ENCODE data around the gene KDM8.

KDM8 gene

DNA sequence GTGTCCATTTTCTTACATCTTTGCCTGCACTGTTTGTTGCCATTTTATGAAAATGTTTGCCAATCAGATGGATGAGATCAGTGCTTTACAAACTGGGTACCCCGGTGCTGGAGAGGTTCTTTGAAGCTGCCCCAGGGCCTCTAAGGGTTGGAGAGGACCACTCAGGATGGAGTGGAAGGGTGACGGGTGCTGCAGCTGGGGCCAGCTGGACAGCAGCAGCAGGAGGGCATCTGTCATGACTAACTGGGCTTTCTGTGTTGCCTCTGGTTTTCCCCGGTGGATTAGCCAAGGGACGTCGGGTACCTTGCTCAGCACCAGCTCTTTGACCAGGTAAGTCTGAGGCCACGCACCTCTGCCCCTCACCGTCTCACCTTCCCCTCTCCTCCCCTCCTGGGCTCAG is 12.3 kb downstream of the KDM8 start:
- DNase-seq (ENCODE audit: low read depth in 2 of 2) = no peak

DNA sequence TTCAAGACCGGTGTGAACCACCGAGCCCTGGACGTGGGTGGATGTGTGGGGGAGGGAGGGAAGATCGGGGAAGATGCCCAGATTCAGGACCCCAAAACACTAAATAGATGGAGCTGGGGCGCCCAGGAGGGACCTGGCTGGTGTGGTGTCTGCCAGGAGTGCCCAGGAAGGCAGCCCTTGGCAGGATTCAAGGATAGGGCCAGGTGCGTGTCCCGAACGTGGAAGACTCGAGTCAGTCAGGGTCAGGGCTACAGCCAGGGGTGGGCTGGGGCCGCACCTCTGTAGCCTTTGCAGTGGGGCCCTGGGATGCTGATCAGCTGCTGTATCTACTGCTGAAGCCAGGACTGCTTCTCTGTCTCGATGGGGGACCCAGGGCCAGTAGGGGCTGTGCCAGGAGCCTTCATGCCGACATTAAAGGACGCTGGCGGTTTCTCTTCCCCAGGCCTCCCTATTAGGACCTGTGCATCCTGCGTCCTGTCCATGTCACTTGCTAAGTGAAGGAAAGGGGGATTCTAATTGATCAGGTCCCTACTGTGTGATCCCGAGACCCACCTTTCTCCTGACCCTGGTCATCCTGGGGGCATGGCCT is 13.1 kb downstream of the KDM8 start:
- no peak for DNase-seq (ENCODE audit: low read depth in 2 of 2)

DNA sequence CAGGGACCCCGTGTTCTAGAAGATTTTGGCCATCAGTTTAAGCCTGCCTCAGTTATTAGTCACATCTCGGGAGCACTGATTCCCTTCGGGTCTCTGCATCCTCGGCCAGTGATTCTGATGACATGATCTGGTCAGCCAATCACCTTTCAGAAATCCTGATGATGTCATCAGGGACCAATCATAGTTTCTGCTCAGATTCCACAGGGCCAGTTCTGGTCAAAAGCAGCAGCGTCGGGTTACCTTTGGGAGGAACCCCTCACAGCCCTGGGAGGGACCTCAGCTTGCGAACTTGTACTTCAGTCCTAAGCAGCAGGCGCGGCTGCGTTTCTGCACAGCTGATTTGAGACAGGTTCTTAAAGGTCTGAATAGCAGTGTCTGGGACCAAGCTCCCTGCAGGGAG is 13.9 kb downstream of the KDM8 start:
- DNase-seq (ENCODE audit: low read depth in 2 of 2) = no peak

DNA sequence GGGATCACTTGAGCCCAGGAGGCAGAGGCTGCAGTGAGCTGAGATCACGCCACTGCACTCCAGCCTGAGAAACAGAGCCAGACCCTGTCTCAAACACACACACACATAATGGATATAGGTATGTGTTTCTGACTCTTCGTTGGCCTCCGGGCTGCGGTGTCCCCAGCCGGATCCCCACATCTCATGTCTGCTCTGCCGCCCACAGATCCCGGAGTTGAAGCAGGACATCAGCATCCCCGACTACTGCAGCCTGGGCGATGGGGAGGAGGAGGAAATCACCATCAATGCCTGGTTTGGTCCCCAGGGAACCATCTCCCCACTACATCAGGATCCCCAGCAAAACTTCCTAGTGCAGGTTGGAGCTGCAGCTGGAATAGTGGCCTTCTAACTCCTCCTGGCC is 15.4 kb downstream of the KDM8 start:
- no peak for DNase-seq (ENCODE audit: low read depth in 2 of 2)

- DNase-seq (ENCODE audit: low read depth in 2 of 2) = no peak
Observed at GRCh38 chr16:27219161-27219560, 15.8 kb downstream of the KDM8 start.

DNA sequence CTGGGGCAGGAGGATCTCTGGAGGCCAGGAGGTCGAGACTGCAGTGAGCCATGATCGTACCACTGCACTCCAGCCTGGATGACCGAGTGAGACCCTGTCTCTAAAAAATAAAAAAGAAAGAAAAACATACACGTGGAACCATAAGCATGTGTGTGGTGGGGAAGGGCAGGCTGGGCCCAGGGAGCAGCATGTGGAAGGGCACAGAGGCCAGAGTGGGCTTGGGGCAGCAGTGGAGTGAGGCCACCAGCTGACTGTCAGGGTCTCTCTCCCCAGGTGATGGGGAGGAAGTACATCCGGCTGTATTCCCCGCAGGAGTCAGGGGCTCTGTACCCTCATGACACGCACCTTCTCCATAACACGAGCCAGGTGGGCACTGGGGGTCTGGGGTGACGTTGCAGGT is 16.8 kb downstream of the KDM8 start:
- DNase-seq (ENCODE audit: low read depth in 2 of 2) = no peak

- no peak for DNase-seq (ENCODE audit: low read depth in 2 of 2)
Observed at GRCh38 chr16:27220527-27220926, 17.2 kb downstream of the KDM8 start.

GRCh38 chr16:27220991-27221390 is 17.7 kb downstream of the KDM8 start:
- no peak for DNase-seq (ENCODE audit: low read depth in 2 of 2)

GRCh38 chr16:27221576-27222248 is 18.4 kb downstream of the KDM8 start:
- no peak for DNase-seq (ENCODE audit: low read depth in 2 of 2)

DNA sequence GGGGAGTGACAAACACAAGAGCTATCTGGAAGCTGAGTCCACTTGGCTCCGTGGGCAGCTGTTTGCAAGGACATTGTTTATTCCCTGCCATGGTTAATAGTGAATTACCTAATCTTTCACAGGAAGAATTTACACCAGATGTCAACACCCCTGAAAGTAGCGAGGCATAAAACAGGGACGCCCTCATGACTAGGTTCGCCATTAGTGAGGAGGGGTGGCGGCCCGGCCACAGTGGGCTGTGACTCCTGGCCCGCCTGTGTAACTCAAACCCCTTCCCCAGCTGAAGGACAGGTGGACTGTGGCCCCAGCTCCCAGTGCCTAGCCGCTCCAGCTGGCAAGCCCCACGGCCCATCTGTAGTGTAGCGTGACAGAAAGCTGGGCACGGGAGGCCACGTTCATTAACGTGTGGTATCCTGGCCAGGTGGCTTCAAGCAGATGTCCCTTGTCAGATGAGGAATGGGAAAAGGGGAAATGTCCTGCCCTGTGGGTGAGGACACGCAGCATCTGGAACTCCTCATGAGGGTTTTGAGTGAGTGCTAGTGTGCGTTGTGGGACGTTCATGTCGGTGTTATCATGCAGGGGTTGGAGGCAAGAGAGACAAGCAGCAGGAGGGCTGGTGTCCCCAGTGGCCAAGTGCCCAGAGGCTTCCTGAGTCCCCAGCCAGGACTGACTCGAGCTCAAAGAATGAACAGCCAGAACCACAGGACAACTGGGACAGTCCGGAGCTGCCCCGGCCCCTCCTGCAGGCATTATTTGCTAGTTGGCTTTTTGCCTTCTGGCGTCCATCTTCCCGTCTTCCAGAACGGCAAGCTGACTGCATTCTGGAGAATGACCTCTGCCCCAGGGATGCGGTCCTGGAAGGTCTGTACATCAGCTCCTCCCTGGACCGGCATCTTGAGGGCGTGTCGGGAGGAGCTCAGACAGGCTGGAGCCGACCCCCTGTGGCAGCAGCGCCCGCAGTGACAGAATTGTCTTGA is 19.2 kb downstream of the KDM8 start:
- no peak for DNase-seq (ENCODE audit: low read depth in 2 of 2)

- no peak for DNase-seq (ENCODE audit: low read depth in 2 of 2)
Observed at GRCh38 chr16:27223226-27223610, 19.9 kb downstream of the KDM8 start.

DNA sequence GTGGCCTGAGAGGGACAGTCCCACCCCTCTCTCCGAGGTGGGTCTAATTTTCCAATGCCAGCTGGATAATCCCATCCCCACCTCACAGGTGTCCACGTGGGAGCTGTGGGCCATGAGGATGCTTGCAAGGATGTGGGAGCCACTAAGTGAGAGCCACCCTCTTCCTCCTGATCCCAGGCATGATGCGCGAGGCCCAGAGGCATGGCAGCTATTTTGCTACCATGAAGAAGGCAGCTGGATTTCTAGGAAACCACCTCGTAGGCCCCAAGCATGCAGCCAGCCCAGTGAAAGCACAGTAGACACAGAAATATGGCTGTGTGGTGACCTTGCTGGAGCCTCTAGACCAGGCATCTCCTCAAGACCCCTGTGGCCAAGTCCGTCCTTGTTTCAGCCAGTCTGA is 20.4 kb downstream of the KDM8 start:
- no peak for DNase-seq (ENCODE audit: low read depth in 2 of 2)

- DNase-seq (ENCODE audit: low read depth in 2 of 2) = no peak
Observed at GRCh38 chr16:27224271-27224737, 21.0 kb downstream of the KDM8 start.

GRCh38 chr16:27224741-27225300 is 21.5 kb downstream of the KDM8 start:
- DNase-seq (ENCODE audit: low read depth in 2 of 2) = no peak

- DNase-seq (ENCODE audit: low read depth in 2 of 2) = no peak
Observed at GRCh38 chr16:27225536-27226360, 22.4 kb downstream of the KDM8 start.

DNA sequence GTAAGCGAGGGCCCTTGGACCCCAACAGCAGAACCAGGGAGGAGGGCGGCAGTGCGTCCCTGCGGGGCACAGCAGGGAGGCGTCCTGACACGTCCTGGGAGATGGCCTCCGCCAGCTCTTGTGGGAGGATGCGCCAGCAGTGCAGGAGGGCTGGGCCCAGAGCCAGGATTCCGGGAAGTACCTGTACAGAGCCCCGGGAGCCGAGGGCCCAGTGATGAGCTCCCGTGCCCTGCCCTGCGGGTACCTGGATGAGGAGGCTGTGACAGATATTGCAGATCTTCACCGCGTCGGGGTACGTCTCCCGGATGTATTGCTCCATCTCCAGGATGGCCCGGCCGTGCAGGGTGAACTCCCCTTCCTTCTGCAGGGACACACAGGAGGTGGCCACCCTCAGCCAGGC is 23.1 kb downstream of the KDM8 start:
- no peak for DNase-seq (ENCODE audit: low read depth in 2 of 2)

- DNase-seq (ENCODE audit: low read depth in 2 of 2) = no peak
Observed at GRCh38 chr16:27226976-27227705, 23.8 kb downstream of the KDM8 start.

GRCh38 chr16:27228045-27228444 is 24.7 kb downstream of the KDM8 start:
- DNase-seq (ENCODE audit: low read depth in 2 of 2) = no peak

- no peak for DNase-seq (ENCODE audit: low read depth in 2 of 2)
Observed at GRCh38 chr16:27228621-27229501, 25.5 kb downstream of the KDM8 start.

All from stimulated activated CD8-positive, alpha-beta memory T cell treated with anti-CD3 and anti-CD28 coated beads, Interleukin-15, amount 100 ng/mL, for 48 hours (primary cell).